Measurements from ENCODE around the gene SLC47A2. TPM values are rescaled to one million over a fixed set of nuclear protein-coding genes. Genes with fewer than 3 reads are reported as not detected.

SLC47A2 gene, protein sequence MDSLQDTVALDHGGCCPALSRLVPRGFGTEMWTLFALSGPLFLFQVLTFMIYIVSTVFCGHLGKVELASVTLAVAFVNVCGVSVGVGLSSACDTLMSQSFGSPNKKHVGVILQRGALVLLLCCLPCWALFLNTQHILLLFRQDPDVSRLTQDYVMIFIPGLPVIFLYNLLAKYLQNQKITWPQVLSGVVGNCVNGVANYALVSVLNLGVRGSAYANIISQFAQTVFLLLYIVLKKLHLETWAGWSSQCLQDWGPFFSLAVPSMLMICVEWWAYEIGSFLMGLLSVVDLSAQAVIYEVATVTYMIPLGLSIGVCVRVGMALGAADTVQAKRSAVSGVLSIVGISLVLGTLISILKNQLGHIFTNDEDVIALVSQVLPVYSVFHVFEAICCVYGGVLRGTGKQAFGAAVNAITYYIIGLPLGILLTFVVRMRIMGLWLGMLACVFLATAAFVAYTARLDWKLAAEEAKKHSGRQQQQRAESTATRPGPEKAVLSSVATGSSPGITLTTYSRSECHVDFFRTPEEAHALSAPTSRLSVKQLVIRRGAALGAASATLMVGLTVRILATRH
- total RNA-seq (2021; ENCODE audit: unreplicated experiment) (not detected), Bru-seq, nascent RNA (percentile 13 among the genes with signal in this experiment), BruChase-seq, experiment 1, labeled RNA remaining after a 2-hour chase (percentile 11 among the genes with signal in this experiment), BruChase-seq, experiment 2, labeled RNA remaining after a 6-hour chase (percentile 7 among the genes with signal in this experiment)
- 0.13 TPM for polyA plus RNA-seq (2012; ENCODE audit: insufficient read length)
- long read RNA-seq, partial matches to known transcripts = 0 of 1 reads
- long read RNA-seq, other reads (novel, unspliced or antisense) = 1 of 1 reads

DNA sequence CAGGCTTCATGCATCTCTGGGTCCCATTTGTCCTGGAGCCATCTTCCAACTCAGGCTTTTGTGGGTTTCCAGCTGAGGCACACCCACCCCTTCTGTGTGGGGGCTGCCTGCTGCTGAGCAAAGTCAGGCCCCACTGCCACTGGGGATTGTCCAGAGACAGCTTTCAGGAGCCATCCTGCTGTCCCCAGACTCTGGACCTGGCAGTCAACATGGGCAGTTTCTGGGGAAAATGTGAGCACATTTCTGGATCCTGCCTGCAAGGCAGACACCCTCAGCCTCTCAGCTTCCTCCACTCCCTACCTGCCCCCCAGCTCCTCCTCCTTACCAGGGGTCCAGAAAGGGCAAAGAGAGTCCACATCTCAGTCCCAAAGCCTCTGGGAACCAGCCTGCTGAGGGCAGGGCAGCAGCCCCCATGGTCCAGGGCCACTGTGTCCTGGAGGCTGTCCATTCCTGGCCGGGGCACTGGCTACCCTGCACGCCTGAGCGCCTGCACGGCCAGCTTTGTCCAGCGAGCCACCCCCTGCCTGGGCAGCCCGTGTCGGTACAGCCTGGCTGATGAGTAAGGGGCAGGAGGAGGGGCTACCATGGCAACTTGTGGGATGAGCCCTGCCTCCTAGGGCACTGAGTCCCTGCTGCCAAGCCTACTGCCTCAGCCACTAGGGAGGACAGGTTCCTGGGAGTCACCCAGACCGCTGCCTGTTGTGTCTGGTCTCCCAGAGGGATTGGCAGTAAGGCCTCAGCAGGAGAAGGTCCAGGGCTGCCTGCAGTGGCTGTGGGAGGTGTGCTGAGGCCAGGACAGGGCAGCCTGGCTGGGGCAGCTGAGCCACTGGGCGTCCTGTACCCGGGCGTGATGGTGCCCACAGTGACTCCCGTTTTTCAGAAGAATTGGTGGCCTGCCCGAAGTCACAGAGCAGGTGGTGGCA, at the start of gene SLC47A2:
SLC47A2 (minus strand) TSS at position 477 of the 923 bp plus-strand sequence; CDS start at position 448, 29 bp downstream.
- no peak within 1 kb of the TSS for H3K4me3 ChIP-seq (ENCODE audit: low read depth in 2 of 2, low read length in 2 of 2)
- in situ Hi-C loops (cut with HindIII; ENCODE audit: low pct_unique_long_range_greater_than_20kb, low sequenced_read_pairs) = no loop called here

DNA sequence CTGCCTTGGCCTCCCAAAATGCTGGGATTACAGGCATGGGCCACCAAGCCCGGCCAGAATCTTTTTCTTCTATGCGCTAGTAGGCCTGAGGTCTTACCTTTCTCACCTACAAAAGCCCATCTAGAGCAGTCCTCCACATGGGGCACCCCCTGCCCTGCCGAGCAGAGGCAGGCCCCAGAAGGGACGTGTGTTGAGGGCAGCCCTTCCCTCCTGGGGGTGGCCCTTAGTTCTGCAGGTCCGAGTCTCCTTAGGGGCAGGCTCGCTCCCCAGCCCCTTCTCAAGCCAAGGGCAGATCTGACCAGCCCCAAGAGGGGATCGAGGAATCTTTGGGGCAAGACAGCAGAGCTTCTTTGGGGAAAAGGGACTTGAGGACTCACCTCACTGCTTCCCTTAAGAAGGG, 49.6 kb upstream of the SLC47A2 start:
- no peak for ATAC-seq
- TF ChIP-seq SIN3A (IDR thresholded peaks at IDR 0.05; ENCODE audit: borderline replicate concordance, insufficient read depth, low read depth, low read length) (no peak), POLR2AphosphoS5 (IDR thresholded peaks at IDR 0.05; ENCODE audit: low read depth, low read length) (no peak), TCF7L2 (IDR thresholded peaks at IDR 0.05; ENCODE audit: low read depth, low read length) (no peak)
- TF ChIP-seq, protein P1, sequence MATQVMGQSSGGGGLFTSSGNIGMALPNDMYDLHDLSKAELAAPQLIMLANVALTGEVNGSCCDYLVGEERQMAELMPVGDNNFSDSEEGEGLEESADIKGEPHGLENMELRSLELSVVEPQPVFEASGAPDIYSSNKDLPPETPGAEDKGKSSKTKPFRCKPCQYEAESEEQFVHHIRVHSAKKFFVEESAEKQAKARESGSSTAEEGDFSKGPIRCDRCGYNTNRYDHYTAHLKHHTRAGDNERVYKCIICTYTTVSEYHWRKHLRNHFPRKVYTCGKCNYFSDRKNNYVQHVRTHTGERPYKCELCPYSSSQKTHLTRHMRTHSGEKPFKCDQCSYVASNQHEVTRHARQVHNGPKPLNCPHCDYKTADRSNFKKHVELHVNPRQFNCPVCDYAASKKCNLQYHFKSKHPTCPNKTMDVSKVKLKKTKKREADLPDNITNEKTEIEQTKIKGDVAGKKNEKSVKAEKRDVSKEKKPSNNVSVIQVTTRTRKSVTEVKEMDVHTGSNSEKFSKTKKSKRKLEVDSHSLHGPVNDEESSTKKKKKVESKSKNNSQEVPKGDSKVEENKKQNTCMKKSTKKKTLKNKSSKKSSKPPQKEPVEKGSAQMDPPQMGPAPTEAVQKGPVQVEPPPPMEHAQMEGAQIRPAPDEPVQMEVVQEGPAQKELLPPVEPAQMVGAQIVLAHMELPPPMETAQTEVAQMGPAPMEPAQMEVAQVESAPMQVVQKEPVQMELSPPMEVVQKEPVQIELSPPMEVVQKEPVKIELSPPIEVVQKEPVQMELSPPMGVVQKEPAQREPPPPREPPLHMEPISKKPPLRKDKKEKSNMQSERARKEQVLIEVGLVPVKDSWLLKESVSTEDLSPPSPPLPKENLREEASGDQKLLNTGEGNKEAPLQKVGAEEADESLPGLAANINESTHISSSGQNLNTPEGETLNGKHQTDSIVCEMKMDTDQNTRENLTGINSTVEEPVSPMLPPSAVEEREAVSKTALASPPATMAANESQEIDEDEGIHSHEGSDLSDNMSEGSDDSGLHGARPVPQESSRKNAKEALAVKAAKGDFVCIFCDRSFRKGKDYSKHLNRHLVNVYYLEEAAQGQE (IDR thresholded peaks at IDR 0.05; ENCODE audit: insufficient read depth in 1 of 2, low read depth in 2 of 2, low read length in 1 of 2) = no peak

More for the DNA sequence above, at the start of gene SLC47A2:
- ATAC-seq (peak; percentile 42), DNase-seq (ENCODE audit: low read depth, low spot score) (no peak)
- ChIA-PET POLR2A (no interaction called here), CTCF (no interaction called here)
- Histone ChIP-seq H3K27me3 (ENCODE audit: control insufficient read depth, insufficient read depth, low read length) (no peaks in the 10 kb centered on the region), H3K4me1 (ENCODE audit: control insufficient read depth, insufficient read depth, low read length) (peaks cover 3% of the 10 kb centered on the region), H3K9me3 (ENCODE audit: control insufficient read depth, insufficient read depth, low read depth, low read length) (no peaks in the 10 kb centered on the region), H3K27ac (ENCODE audit: low read length) (no peak within 1 kb of the TSS), H3K36me3 (ENCODE audit: control insufficient read depth, insufficient read depth, low read length) (no peaks in the 10 kb centered on the region)
- TF ChIP-seq, protein P1 (IDR thresholded peaks at IDR 0.05; ENCODE audit: insufficient read depth in 1 of 2, low read depth in 2 of 2, low read length in 1 of 2) = no peak
- TF ChIP-seq, protein P2, sequence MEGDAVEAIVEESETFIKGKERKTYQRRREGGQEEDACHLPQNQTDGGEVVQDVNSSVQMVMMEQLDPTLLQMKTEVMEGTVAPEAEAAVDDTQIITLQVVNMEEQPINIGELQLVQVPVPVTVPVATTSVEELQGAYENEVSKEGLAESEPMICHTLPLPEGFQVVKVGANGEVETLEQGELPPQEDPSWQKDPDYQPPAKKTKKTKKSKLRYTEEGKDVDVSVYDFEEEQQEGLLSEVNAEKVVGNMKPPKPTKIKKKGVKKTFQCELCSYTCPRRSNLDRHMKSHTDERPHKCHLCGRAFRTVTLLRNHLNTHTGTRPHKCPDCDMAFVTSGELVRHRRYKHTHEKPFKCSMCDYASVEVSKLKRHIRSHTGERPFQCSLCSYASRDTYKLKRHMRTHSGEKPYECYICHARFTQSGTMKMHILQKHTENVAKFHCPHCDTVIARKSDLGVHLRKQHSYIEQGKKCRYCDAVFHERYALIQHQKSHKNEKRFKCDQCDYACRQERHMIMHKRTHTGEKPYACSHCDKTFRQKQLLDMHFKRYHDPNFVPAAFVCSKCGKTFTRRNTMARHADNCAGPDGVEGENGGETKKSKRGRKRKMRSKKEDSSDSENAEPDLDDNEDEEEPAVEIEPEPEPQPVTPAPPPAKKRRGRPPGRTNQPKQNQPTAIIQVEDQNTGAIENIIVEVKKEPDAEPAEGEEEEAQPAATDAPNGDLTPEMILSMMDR (IDR thresholded peaks at IDR 0.05) = no peak
- no peak for TF ChIP-seq POLR2AphosphoS5 (IDR thresholded peaks at IDR 0.05; ENCODE audit: low read depth, low read length)
- no peak for TF ChIP-seq SIN3A (IDR thresholded peaks at IDR 0.05; ENCODE audit: borderline replicate concordance, insufficient read depth, low read depth, low read length)
- TF ChIP-seq TCF7L2 (IDR thresholded peaks at IDR 0.05; ENCODE audit: low read depth, low read length) = no peak
- intact Hi-C loops (cut with micrococcal nuclease; ENCODE audit: unreplicated experiment) = no loop called here
- BruUV-seq (replicated peaks) = no TSS peak

More for the DNA sequence above, 49.6 kb upstream of the SLC47A2 start:
- Histone ChIP-seq H3K4me3 (ENCODE audit: low read depth in 2 of 2, low read length in 2 of 2) (no peak overlapping the region), H3K36me3 (ENCODE audit: control insufficient read depth, insufficient read depth, low read length) (no peaks in the 10 kb centered on the region), H3K27ac (ENCODE audit: low read length) (no peak overlapping the region), H3K9me3 (ENCODE audit: control insufficient read depth, insufficient read depth, low read depth, low read length) (no peaks in the 10 kb centered on the region), H3K27me3 (ENCODE audit: control insufficient read depth, insufficient read depth, low read length) (no peaks in the 10 kb centered on the region), H3K4me1 (ENCODE audit: control insufficient read depth, insufficient read depth, low read length) (peaks cover 10% of the 10 kb centered on the region; the same call in 1 of the 2 replicates)
- intact Hi-C loops (cut with micrococcal nuclease; ENCODE audit: unreplicated experiment) = loop anchor here (1.0 kb wide), 1 partner anchor 252 kb away; no protein-coding TSS in a partner anchor
- POLR2A ChIA-PET = no interaction called here
- CTCF ChIA-PET = interaction anchor here (0.7 to 1.7 kb wide), 2 partner anchors 25 to 46 kb away, joined by 4 to 5 read pairs; no protein-coding TSS in a partner anchor
- no TSS peak for BruUV-seq (replicated peaks)
- no peak for DNase-seq (ENCODE audit: low read depth, low spot score)
- in situ Hi-C loops (cut with HindIII; ENCODE audit: low pct_unique_long_range_greater_than_20kb, low sequenced_read_pairs) = no loop called here
